GM18873 (cell line): Measurements from ENCODE around the gene RETREG3.
"Not testable (repeated sequence)": the region's sequence is repeated elsewhere in the genome, so short reads cannot be mapped to it uniquely, and the experiment has no call there.

Experiments used
- ATAC-seq: cut with Tn5 transposase; IDR thresholded peaks from one replicate; pipeline ENCODE4 v1.9.1; 2021; ENCODE audit warnings: mild to moderate bottlenecking, moderate library complexity, moderate number of reproducible peaks; ENCODE audit not compliant: unreplicated experiment, low FRiP score

Gene RETREG3, protein sequence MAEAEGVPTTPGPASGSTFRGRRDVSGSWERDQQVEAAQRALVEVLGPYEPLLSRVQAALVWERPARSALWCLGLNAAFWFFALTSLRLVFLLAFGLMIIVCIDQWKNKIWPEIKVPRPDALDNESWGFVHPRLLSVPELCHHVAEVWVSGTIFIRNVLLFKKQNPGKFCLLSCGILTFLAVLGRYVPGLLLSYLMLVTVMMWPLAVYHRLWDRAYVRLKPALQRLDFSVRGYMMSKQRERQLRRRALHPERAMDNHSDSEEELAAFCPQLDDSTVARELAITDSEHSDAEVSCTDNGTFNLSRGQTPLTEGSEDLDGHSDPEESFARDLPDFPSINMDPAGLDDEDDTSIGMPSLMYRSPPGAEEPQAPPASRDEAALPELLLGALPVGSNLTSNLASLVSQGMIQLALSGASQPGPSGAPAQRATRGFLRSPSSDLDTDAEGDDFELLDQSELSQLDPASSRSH

DNA sequence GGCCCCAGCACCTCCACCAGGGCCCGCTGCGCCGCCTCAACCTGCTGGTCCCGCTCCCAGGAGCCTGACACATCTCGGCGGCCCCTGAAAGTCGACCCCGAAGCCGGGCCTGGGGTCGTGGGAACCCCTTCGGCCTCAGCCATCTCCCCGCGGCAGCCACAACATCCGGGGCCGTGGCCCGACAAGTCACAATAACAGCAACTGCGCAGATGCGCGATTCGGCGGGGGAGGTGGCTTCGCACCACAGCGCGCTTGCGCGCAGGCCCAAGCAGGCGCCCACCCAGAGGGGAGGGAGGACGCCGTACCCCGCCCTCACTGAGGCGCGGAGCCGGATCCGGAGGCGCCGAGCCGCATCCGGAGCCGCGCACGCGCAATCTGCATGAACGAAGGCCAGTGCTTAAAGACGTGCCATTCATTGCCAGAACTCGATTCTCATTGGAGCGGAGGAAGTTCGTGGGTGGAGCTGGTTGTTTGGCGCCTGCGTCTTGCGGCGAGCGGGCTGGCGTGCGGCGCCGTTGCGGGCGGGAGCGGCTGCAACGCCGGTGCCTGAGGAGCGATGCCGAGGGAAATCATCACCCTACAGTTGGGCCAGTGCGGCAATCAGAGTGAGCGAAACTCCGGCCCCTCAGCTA lies at the start of gene RETREG3, which contains the start of gene TUBG1:
TSS of gene RETREG3 (minus strand) at position 193 of the 632 bp plus-strand sequence. CDS start at position 143, 50 bp downstream.
TSS of gene TUBG1 (plus strand) at position 502 of the 632 bp plus-strand sequence. CDS start at position 557, 55 bp downstream.
- peak; percentile 87 for ATAC-seq

DNA sequence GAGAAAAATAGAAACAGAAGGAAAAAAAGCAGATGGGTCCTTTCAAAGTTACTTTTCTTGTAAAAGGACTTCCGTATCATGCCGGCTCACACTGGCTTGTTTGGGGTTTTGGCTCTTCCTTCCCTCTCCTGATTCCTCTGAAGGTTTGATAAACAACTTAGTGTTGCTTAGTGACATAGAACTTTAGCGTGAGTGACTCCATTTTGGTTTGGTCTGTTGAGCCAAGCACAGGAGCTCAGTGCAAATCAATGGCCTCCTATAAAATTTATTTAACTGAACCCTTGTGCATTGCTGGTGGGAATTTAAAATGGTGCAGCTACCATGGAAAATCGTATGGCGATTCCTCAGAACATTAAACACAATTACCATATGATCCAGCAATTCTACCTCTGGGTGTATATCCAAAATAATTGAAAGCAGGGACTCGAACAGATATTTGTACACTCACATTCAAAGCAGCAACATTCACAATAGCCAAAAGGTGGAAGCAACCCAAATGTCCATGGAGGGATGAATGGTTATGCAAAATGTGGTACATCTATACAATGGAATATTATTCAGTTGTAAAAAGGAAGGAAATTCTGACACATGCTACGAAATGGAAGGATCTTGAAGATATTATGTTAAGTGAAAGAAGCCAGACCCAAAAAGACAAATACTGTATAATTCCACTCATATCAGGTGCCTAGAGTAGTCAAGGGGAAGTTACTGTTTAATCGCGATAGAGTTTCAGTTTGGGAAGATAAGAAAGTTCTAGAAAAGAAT lies 48.8 kb upstream of the RETREG3 start:
- ATAC-seq, result no peak

DNA sequence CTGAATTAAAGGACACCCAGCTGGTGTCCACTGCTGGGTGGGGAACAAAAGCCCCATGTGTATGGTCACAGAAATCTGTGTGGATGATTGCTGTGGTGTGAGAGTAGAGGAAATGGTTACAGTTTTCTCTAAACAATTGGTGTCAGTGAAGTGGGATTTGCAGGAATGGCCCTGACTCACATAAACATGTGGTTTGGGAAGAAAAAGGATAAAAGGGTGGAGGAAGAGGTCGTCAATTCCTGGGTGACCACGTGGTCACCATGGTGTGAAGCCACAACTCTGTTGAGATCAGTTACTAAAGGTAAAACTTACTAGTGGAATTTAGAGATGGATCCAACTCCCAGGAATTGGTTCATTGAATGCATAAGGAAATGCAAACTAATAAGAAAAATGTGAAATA lies 46.4 kb upstream of the RETREG3 start:
- ATAC-seq, result no peak

DNA sequence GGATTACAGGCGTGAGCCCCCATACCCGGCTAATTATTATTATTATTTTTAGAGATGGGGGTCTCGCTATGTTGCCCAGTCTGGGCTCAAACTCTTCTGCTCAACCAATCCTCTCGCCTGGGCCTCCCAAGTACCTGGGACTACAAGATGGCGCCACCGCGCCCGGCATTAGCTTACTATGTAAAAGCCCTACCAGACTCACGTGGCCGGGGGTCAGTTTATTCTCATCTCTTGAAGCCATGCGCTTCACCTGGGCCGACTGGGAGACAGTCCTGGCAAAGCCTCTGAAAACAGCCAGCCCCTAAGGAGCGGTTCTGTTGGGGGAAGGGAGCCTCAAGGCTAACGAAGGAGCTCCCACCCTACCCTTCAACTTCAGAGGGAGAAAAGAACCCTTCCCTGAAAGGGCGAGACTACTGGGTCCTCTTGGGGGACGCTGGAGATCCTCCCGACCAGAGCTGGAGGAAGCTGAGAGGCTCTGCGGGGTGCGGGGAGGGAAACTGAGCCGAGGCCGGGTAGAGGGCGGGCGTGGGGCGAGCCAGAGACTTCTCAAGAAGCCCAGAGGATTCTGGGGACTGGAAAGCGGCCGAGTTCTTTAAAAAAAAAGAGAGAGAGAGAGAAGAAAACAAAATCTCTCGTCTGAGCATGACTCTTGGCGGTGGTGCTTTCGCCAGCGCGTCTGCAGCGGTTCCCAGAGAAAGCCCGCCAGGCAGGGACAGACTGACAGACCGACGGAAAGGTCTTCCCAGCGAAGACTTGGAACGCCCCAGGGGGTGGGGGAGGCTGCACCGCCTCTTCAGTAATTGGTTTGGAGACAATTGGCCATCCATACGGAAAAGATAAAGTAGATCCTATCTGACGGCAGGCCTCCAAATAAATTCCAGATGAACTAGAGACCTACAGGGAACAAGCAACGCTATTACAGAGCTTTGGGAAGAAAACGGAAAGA lies 44.3 kb upstream of the RETREG3 start:
- ATAC-seq, result no peak

DNA sequence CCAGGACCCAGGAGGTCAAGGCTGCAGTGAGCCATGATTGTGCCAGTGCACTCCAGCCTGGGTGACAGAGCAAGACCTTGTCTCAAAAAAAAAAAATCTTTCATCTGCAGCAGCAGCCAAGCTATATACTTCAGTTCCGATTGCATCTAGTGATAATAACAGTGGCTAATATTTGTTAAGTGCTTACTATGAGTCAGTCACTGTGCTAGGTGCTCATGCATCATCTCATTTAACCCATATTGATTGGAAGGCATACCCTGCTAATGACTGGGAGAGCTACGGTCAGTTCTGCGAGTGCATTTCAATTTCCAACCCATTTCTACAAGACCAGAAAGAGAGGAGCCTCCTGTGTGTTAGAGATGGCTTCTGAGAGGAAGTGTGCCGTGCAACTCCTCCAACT lies 42.2 kb upstream of the RETREG3 start:
- no peak for ATAC-seq

DNA sequence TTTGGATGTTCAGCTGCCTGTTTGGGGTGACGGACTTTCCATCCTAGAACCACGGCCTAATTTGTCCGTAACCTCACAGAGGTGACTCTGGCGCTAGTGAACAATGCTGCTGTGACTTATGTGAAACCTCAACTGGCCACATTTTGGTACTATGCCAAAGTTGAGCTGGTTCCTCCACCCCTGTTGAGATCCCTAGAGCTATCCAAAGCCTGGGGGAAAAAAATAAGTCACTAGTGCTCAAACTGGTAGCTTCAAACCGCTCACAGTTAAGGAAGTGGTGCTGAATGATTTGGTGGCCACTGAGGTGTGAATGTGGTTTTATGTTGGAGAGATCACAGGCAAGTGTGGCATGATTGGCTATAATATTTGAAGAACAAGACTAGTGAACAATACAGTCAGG lies 38.6 kb upstream of the RETREG3 start:
- no peak for ATAC-seq

DNA sequence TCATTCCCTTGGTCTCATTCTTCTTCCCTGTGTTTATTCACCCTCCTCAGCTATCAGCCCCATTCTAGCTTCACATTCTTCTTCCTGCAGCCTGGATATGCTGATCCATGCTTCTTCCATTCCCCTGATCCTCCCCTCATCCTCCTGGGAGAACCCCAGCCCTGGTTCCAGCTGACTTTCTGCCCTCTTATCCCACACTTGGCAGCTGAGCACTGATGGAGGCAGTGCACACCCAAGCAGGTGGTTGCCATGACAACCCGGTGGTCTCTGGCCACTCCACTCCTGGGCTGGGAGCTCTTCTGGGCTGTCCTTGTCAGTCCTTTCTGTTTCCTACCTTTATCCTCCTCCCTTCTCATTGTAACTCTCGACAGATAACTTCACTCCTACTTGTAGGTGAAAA lies 33.2 kb upstream of the RETREG3 start:
- ATAC-seq, result no peak

DNA sequence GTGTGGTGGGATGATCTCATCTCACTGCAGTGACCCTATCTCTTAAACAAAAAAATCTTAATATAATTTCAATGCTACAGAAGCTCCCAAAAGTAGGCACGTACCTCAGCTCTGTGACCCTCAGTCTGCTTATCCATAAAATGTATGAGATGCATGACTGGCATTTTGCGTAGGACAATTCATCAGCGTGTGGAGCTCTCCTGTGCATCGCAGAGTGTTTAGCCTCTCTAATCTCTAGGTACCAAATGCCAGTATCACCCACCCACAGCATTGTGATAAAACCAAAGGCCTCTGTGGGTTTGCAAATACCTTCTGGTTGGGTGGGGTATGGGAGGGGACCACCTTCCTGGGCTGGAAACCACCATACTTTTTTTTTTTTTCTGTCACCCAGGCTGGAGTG lies 30.9 kb upstream of the RETREG3 start:
- ATAC-seq, result no peak

DNA sequence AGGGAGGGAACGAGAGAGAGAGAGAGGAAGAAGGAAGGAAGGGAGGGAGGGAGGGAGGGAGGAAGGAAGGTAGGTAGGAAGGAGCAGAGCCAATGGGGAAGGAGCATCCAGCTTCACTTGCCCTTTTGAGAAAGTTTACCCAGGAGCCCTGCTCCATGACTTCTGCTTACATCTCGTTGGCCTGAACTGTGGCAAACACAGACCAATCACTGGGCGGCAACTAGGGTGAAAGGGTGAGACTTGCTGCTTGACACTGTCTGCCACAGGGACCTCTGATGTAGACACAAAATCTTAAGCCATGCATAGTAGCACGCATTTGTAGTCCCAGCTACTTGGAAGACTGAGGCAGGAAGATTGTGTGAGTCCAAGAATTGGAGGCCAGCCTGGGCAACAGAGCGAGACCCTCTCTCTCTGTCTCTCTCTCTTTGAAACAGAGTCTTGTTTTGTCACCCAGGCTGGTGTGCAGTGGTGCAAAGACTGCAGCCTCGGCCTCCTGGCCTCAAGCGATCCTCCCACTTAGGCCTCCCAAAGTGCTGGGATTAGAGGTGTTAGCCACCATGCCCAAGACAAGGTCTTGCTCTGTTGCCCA lies 30.4 kb upstream of the RETREG3 start:
- no peak for ATAC-seq

DNA sequence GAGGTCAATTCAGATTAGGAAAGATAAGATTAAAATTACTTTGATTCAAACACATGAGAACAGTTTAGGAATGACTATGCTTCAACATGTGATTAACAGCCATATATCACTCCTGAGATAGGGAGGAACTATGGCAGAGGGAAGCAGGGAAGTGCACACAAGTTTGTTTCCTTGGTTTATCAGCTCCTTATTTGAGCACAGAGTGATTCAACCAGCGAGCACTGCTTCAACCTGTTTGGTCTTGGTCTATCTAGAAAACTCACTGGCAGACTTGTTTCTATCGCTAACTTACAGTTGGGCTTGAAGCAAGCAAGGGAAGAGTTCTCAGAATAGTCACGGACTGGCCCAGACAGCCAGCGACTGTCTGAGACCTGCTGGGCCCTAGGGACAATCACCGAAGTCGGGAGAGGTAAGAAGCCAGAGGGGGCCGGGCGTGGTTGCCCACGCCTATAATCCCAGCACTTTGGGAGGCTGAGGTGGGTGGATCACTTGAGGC lies 23.8 kb upstream of the RETREG3 start:
- ATAC-seq, result no peak

DNA sequence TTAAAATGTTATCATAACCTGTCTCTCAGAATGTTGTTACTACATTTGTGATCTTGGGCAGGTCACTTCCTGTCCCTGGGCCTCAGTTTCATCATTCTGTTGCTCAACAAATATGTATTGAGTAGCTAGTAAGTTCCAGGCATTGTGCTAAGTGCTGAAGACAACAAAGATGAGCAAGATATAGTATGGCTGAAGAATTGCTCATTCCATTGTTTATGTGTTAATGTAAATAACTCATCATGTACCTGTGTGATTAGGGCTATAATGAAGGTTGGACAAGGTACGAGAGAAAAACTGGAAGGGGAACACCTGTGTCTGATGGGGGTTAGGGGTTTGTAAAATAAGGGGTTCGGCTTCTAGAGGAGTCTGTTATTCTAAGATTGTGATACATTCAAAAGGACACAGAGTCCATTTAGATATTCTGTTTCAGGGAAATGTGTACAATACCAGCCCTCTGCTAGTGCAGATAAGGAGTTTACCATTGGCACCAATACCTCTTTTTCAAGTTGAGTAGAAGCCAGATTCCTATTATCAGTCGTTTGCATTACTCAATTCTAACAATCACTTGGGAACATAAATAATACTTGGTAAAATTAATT lies 20.3 kb upstream of the RETREG3 start:
- ATAC-seq, result no peak

DNA sequence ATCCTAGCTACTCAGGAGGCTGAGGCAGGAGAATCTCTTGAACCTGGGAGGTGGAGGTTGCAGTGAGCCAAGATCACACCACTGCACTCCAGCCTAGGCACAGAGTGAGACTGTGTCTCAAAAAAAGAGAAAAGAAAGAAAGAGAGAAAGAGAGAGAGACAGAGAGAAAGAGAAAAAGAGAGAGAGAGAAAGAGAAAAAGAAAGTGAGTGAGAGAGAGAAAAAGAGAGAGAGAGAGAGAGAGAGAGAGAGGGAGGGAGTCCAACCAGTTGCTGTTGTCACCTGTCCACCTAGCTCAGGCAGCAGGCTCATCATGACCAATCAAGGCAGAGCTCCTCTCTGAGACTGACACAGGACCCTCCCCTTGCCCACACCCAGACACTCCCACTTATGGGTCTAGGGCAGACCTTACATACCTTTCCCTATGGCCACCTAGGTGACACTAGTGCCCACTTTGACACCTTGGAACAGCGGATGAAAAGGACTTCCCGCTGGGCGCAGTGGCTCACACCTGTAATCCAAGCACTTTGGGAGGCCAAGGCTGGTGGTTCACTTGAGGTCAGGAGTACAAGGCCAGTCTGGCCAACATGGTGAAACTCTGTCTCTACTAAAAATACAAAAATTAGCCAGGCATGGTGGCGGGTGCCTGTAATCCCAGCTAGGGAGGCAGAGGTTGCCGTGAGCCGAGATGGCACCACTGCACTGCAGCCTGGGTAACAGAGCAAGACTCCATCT lies 18.0 kb upstream of the RETREG3 start:
- ATAC-seq, result not testable (repeated sequence)

DNA sequence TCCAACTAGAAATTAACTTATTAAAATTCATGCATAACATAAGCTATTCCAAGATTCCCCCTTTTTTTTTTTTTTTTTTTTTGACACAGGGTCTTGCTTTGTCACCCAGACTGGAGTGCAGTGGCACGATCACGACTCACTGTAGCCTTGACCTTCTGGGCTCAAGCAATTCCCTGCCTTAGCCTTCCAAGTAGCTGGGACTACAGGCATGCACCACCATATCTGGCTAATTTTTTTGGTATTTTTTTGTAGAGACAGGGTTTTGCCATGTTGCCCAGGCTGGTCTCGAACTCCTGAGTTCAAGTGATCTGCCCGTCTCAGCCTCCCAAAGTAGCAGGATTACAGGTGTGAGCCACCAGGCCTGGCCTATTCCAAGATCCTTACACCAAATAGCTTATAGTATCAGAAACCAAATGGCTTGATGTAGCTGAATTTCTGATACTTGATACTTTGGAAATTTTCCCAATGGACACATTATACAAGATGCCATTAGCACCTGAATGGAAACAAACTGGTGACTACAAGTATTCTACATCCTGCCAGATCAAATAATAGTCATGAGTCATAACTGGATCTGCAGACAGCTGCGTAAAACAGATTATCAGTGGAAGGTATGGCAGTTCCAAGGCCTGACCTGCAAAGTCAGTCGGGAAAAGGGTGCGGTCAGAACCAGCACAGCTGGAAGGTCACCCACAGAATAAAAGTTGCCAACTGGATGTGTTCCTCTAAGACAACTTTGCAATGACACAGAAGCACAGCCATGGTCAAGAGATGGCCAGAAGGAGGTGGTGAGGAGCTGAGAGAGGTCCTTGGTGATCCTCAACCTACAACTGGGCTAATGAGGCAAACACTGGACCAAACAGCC lies 14.8 kb upstream of the RETREG3 start:
- ATAC-seq, result no peak

DNA sequence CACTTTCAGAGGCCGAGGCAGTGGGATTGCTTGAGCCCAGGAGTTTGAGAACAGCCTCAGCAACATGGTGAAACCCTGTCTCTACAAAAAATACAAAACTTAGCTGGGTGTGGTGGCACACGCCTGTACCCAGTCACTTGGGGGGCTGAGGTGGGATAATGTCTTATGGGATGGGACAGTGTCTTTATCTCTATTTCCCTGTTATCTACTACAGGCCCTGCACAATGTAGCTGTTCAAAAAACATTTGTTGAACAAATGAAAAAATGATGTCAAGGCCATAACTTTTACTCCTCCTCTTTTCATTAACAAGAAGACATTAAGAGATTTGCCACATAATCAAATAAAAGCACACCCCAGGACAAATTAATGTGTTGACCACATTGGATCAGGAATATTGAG lies 14.1 kb upstream of the RETREG3 start:
- ATAC-seq, result no peak

DNA sequence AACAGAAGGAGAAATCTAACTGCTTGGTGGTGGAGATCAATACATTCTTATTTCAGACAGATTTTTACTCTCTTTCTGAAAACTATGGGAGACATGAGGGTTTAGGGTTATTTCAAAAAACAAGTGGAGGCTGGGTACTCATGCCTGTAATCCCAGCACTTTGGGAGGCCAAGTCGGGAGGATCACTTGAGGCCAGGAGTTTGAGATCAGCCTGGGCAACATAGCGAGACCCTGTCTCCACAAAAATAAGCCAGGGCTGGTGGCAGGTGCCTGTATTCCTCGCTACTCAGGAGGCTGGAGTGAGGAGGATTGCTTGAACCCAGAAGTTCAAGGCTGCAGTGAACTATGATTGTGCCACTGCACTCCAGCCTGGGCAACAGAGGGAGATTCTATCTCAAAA lies 12.8 kb upstream of the RETREG3 start:
- ATAC-seq, result not testable (repeated sequence)

DNA sequence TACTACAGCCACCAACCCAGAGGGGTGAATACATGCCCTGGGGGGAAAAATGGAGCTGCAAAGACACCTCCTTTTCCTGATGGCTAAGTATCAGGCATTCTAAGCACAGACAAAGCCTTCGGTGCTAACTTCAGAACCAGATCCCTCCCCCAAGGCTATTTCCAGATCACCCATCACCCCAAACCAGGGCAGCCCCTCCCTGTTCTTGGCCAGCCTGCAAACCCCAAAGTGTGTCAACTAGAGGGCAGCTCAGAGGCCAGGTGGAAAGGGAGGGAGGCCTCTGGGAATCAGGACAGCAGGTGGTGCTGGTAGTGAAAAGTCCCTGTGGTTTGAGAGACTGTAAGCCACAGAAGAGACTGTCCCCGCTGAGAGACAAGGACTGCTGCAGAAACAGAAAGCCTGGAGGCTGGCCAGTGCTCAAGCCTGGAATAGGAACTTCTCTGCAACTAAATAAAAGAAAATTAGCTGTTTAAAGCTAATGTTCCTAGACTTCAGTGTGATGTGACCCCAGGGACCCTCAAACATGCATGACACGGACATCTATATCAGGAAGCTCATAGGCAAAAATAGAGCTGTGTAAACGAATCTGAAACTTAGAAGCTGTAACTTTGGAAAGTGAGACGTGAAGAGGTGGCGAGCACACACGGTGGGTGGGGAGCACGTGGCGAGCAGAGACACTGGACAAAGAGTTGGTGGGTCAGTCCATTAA lies 9.4 kb upstream of the RETREG3 start:
- ATAC-seq, result peak; percentile 58

DNA sequence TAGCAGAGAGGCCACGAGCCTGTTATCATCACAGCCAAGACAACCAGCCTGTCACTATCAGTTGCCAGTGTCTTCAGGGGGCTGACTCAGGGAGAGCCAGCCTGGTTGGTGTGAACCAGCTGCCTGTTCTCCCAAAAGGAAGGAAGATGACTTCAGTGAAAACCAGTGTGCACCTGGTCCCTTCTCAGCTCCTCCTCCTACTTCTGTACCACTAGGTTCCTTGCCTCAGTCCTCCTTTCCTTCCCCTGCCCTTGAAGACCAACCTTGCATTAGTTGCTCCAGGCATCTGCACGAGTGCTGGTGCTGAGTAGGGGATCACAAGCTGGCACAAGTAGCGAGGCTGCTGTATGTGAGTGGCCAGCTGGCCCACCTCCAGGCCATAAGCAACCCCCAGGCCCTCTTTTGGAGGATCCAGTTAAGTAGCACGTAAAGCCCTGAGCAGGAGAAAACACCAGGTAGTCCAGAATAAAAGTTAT lies 8.8 kb upstream of the RETREG3 start:
- peak; percentile 25 for ATAC-seq
